ENCODE measurements around the gene CTDP1. TPM values are rescaled to one million over a fixed set of nuclear protein-coding genes. Genes with fewer than 3 reads are reported as not detected.

The CTDP1 gene
- total RNA-seq, 2 donors from 2014 or later = 8.8 to 21.8 TPM

DNA sequence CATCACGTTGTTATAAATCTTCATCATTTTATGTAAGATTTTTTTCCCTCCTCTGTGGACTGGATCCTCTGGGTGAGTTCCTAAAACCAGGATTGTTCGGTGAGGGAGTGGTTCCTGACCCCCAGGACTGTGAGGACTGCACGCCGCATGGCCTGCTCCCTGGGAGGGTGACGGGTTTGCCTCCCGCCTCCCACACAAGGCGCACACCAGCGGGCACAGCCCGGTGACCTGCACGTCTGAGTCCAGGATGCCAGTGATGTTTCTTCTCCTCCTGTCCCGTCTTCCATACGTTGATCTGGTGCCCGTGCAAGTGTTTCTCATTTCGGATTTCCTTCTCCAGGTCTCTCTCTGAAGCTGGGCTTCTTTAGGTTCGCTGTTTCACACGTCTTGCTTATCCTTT is 27.1 kb downstream of the CTDP1 start:
- Histone ChIP-seq H3K4me1 (no peaks in the 10 kb centered on the region), H3K27ac (no peak overlapping the region), H3K4me3 (no peak overlapping the region), H3K27me3 (no peaks in the 10 kb centered on the region), H3K36me3 (replicated peaks in 1 of 2; ENCODE audit: insufficient read depth in 1 of 2, low read depth in 2 of 2) (peaks cover 0 to 8% of the 10 kb centered on the region in 2 donors), H3K9me3 (no peaks in the 10 kb centered on the region)
- WGBS, 2 donors = 91 to 95% methylated on average over 16 of the region's 16 CpGs
- DNase-seq (no peak), ATAC-seq (no peak)
- intact Hi-C loops (cut with DNase I) = no loop called here
- TF ChIP-seq POLR2A (IDR thresholded peaks at IDR 0.05) = no peak
- TF ChIP-seq, protein P1, sequence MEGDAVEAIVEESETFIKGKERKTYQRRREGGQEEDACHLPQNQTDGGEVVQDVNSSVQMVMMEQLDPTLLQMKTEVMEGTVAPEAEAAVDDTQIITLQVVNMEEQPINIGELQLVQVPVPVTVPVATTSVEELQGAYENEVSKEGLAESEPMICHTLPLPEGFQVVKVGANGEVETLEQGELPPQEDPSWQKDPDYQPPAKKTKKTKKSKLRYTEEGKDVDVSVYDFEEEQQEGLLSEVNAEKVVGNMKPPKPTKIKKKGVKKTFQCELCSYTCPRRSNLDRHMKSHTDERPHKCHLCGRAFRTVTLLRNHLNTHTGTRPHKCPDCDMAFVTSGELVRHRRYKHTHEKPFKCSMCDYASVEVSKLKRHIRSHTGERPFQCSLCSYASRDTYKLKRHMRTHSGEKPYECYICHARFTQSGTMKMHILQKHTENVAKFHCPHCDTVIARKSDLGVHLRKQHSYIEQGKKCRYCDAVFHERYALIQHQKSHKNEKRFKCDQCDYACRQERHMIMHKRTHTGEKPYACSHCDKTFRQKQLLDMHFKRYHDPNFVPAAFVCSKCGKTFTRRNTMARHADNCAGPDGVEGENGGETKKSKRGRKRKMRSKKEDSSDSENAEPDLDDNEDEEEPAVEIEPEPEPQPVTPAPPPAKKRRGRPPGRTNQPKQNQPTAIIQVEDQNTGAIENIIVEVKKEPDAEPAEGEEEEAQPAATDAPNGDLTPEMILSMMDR (IDR thresholded peaks at IDR 0.05) = no peak

DNA sequence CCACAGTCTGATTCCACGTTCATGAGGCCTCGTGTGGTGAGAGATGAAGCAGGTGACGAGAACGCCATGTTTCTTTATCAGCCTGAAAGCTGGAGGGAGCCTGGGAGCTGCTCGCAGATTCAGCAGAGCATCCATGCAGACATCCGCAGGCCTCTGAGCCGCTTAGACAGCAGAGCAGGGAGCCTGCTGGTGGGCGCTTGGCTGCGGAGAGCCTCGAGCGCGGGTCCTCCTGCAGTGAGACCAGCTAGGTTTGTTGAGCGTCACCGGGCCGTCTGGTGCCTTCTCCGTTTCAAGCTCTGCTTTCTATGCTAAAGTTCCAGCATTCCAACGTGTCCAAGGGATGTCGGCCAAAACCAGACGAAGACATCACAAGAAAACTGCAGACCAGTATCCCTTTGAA is 27.6 kb downstream of the CTDP1 start:
- Histone ChIP-seq H3K27ac (no peak overlapping the region), H3K9me3 (no peaks in the 10 kb centered on the region), H3K36me3 (replicated peaks in 1 of 2; ENCODE audit: insufficient read depth in 1 of 2, low read depth in 2 of 2) (peaks cover 0 to 8% of the 10 kb centered on the region in 2 donors), H3K4me3 (no peak overlapping the region), H3K4me1 (no peaks in the 10 kb centered on the region), H3K27me3 (no peaks in the 10 kb centered on the region)
- ATAC-seq (no peak), DNase-seq (no peak)
- TF ChIP-seq POLR2A (IDR thresholded peaks at IDR 0.05) = no peak
- TF ChIP-seq, protein P1 (IDR thresholded peaks at IDR 0.05) = no peak
- intact Hi-C loops (cut with DNase I) = no loop called here
- 93 to 95% methylated on average over 12 to 19 of the region's 19 CpGs for WGBS, 2 donors

DNA sequence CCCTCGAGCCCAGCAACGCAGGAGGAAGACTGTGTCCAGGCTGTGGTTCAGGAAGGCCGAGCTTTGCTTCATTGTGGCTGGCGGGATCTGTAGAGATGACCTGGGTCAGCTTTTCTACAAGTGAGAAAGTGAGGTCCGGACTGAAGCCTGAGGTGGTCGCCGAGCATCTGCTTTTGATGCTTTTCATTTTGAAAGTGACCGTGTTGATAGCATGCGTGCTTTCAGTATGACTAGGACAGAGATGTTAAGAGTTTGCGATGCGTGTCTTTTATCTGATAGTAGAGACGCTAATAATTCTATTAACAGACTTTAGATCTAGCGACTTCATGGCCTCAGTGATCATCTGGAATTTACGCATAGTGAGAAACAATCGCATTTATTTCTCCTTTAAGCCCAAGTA is 28.1 kb downstream of the CTDP1 start:
- no peak overlapping the region for H3K4me3 ChIP-seq
- no peaks in the 10 kb centered on the region for H3K9me3 ChIP-seq
- intact Hi-C loops (cut with DNase I) = no loop called here
- DNase-seq = no peak
- H3K4me1 ChIP-seq = no peaks in the 10 kb centered on the region
- H3K36me3 ChIP-seq (replicated peaks in 1 of 2; ENCODE audit: insufficient read depth in 1 of 2, low read depth in 2 of 2) = peaks cover 0 to 10% of the 10 kb centered on the region in 2 donors
- 92 to 95% methylated on average over 13 to 15 of the region's 15 CpGs for WGBS, 2 donors
- no peaks in the 10 kb centered on the region for H3K27me3 ChIP-seq
- H3K27ac ChIP-seq = no peak overlapping the region
- TF ChIP-seq, protein P1 (IDR thresholded peaks at IDR 0.05) = no peak
- TF ChIP-seq POLR2A (IDR thresholded peaks at IDR 0.05) = no peak
- no peak for ATAC-seq

DNA sequence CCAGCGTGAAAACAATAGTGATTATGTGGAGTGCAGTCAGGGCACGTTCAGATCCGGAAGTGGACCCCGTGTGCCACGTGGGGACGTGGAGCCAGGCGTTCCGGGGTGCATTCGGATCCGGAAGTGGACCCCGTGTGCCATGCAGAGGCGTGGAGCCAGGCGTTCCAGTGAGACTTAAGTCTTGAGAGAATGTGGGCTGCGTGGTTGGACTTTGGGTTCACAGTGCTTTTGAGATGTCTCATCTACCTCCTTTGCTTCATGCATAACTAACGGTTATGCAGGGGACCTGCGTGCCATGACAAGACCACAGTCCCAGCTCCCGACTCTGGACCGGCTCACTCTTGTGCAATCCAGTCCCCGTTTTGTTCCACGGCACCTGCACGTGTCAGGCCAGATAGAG is 28.8 kb downstream of the CTDP1 start:
- no peak for TF ChIP-seq POLR2A (IDR thresholded peaks at IDR 0.05)
- TF ChIP-seq, protein P1 (IDR thresholded peaks at IDR 0.05) = no peak
- intact Hi-C loops (cut with DNase I) = no loop called here
- H3K27ac ChIP-seq = no peak overlapping the region
- H3K36me3 ChIP-seq (replicated peaks in 1 of 2; ENCODE audit: insufficient read depth in 1 of 2, low read depth in 2 of 2) = peaks cover 0 to 10% of the 10 kb centered on the region in 2 donors
- ATAC-seq (no peak), DNase-seq (no peak)
- H3K4me1 ChIP-seq = no peaks in the 10 kb centered on the region
- no peaks in the 10 kb centered on the region for H3K27me3 ChIP-seq
- H3K9me3 ChIP-seq = no peaks in the 10 kb centered on the region
- no peak overlapping the region for H3K4me3 ChIP-seq
- 88 to 95% methylated on average over 20 to 21 of the region's 21 CpGs for WGBS, 2 donors

DNA sequence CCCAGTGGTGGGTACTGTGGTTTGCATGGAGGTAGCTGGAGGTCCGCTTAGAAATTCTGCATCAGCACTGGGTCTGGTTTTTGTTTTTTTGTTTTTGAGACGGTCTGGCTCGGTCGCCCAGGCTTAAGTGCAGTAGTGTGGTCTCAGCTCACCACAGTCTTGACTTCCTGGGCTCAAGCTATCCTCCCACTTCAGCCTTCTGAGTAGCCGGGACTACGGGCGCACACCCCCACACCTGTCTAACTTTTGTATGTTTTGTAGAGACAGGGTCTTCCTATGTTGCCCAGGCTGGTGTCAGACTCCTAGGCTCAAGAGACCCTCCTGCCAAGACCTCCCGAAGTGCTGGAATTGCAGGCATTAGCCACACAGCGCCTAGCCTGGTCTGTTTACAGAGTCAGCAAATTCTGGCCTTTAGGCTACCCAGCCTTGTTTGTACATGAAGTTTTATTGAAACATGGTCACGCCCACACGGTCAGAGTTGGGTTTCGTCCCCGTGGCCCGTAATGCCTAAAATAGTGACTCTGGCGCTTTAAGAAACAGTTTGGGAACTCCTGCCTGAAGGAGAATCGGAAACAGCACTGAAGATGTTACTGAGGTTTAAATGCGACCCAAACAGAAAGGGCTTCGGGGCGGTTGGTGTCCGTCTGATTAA is 32.7 kb downstream of the CTDP1 start:
- ATAC-seq (no peak), DNase-seq (no peak)
- 92 to 96% methylated on average over 17 to 20 of the region's 20 CpGs for whole genome bisulfite sequencing, 2 donors
- Histone ChIP-seq H3K27ac (no peak overlapping the region), H3K4me3 (no peak overlapping the region), H3K9me3 (no peaks in the 10 kb centered on the region), H3K4me1 (no peaks in the 10 kb centered on the region), H3K36me3 (replicated peaks in 1 of 2; ENCODE audit: insufficient read depth in 1 of 2, low read depth in 2 of 2) (peaks cover 0 to 19% of the 10 kb centered on the region in 2 donors), H3K27me3 (no peaks in the 10 kb centered on the region)
- TF ChIP-seq, protein P1 (IDR thresholded peaks at IDR 0.05) = no peak
- TF ChIP-seq POLR2A (IDR thresholded peaks at IDR 0.05) = no peak
- intact Hi-C loops (cut with DNase I) = no loop called here

Measured in body of pancreas (tissue), 4 donors.